GM19463 (cell line): ENCODE measurements around the gene NCKAP5.
A peak's percentile ranks its signal among the peaks of the same experiment; 100 is the strongest.

ENCODE experiments used
- ATAC-seq: cut with Tn5 transposase; IDR thresholded peaks from one replicate; pipeline ENCODE4 v1.9.1; 2021; ENCODE audit warnings: mild to moderate bottlenecking, moderate library complexity; ENCODE audit not compliant: unreplicated experiment

Gene NCKAP5

GRCh38 chr2:133433455-133434451 lies 134.5 kb downstream of the NCKAP5 start:
- no peak for ATAC-seq

DNA sequence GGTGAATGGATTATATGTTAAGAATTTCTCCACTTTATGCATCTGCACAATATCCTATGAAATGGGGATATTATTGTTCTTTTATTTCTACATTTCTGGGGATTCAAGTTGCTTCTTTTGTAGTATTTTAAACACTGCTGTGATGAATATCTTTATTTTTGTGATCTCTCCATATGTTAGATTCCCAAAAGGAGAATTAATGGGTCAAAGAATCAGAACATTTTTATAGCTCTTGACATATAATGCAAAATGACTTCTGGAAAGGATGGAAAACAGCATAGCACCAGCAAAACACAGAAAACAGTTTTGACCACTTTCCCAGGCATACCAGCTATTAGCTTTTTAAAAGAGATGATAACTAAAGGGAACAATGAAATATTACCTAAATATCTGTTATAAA lies 135.5 kb downstream of the NCKAP5 start:
- no peak for ATAC-seq

DNA sequence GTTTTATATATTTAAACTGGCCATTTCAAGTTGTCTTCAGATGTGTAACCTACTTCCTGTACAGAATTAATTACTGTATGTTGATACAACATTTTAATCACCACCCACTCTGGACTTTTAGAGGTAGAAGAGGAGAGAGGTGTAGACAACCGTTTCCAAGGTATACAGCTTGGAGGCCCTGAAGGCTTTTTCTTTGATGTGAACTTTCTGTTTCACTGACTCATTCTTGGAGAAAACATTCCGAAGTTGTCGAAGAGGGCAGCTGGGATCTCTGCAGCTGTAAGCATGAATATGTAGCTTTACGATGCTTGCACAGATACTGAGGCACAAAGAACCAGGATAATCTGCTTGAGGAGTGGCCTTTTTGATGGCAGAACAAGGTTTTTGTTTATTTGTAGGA lies 137.0 kb downstream of the NCKAP5 start:
- no peak for ATAC-seq

- no peak for ATAC-seq
These were observed 141.5 kb downstream of the NCKAP5 start for GRCh38 chr2:133426791-133427190.

DNA sequence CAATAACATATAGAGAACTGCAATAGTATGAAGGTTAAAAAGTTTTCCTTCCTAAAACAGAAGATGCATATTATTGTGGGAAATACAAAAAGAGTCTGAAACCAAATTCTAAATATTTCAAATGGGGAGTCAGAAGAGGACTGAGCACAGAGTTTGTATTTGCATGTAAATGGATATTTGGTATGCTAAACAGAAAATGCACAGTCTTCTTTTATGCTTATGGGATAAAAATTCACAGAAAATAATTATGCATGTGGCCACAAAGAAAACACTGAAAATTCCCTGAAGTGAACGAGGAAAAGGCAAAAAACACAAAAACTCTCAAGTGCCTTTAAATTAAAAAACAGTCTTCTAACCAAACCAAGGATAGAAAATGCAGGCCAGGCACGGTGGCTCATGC lies 142.7 kb downstream of the NCKAP5 start:
- ATAC-seq = no peak

DNA sequence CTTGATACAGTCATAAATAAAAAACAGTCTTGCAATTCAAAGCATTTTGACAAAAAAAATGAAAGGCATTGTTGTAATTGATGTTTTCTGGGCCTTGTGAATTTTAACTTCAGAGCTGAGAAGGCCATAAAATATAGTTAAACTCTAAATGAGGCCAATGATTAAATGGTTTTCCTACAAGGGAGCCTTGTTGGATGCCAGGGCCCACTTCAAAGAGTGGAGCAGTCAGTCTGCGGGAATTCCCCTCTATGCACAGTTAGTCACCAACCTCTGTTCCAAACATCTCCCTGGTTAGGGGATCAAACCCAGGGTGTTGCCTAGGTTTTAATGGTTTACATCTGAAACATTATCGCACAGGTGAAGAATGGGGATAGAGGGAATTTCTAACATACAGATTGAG lies 143.4 kb downstream of the NCKAP5 start:
- ATAC-seq = no peak

DNA sequence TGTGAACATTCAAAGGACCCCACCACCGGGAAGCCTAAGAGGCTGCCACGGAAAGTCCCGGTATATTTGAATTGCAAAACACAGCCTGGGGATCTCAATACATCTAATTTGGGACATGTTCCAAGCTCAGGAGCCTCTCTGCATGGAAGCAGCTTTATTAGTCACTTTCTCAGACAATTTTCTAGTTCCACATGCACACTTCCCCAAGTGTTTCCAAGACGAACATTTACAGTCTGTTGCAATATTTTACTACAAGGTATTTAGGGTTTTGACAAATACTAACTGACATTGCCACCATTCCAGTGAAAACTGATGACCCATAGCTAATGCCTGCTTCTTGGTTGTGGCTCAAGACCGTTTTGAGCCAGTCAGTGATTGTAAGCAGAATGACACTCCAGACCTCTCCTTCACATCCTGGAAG lies 145.3 kb downstream of the NCKAP5 start:
- ATAC-seq = no peak

DNA sequence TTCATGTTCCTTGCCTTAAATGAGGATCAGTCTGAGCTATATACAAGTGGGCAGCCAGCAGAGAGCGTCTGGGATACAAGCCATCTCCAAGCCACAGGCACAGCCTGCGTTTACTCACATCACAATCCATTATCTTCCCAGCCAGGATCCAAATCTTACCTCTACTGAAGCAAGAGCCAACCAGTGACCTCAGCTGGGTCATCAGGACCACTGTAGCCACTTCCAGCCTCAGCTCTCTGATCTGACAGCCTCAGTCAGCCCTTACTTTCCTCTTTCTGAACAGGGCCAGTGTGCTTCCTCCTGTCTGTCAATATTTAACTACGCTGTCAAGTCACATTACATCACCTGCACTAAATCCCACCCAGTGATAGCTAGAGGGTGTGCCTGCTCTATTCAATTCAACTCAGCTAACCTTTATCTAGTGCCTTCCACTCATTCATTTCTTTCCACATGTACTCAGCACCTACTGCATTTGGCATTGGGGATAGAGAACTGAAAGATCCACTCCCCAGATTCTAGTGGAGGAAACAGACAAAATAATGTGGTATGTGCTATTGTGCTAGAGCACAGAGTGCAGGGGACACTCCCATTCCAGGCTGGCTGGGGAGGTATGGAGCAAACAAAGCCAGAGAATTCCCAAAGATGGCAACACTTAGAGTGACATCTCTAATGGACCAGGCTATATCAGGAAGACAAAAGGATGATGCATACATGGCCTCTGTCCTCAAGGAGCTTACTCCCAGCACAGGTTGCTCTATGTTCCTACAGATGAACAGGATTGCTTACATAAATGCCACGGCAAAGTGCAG lies 146.5 kb downstream of the NCKAP5 start:
- peak; percentile 91 for ATAC-seq

GRCh38 chr2:133420788-133421187 lies 147.5 kb downstream of the NCKAP5 start:
- ATAC-seq = no peak

DNA sequence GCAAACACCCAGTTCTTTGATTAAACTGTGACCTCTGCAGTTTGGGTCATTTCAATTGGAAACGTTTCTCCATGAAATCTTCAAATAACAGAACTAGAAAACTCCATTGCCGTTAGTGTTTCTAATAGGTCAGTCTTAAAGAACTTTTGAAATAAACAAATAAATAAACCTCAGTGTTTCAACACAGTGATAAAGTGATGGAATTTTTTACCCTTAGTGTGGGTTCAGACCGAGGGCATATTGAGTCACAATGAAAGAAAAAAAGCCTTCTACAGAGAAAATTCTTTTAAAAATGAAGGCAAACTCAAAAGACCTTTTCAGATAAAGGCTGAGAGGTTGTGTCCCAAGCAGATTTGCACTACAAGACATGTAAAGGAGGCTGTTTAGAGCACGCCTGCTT lies 149.6 kb downstream of the NCKAP5 start:
- no peak for ATAC-seq

DNA sequence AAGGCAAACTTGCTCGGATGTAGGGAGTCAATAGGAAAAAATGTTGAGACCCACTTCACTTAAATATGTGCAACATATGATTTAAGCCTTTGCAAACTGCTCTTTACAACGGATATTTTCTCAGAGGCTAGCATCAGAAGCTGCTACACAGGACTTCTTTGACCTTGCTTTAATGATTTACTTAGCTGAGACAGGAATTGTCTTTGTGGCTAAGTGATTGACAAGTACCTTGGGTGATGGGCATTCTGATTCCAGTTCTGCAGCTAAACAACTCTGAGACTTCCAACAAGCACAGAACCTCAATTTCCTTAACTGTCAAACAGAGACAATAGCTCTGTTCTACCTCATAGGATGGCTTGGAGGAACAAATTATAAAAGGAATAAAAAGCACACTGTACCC lies 150.2 kb downstream of the NCKAP5 start:
- peak; percentile 31 for ATAC-seq

GRCh38 chr2:133417415-133417814 lies 150.8 kb downstream of the NCKAP5 start:
- ATAC-seq = no peak

DNA sequence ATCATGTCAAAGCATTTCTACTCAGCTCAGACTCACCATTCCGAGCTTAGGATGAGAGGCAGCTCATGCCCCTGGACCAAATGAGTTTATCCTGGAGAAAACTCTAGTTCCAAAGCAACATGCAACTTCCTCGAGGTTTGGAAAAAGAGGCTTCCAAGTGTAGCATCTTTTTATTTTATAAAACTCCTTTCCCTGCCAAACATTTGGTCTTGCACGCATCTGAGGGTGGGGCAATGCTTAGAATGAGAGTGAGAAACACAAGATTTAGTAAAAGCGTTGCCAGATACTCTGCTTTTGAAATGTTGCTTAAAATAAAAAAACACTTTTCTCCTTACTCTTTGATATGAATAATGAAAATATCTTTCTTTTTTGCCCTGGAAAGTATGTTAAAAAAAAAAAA lies 151.5 kb downstream of the NCKAP5 start:
- ATAC-seq = no peak

DNA sequence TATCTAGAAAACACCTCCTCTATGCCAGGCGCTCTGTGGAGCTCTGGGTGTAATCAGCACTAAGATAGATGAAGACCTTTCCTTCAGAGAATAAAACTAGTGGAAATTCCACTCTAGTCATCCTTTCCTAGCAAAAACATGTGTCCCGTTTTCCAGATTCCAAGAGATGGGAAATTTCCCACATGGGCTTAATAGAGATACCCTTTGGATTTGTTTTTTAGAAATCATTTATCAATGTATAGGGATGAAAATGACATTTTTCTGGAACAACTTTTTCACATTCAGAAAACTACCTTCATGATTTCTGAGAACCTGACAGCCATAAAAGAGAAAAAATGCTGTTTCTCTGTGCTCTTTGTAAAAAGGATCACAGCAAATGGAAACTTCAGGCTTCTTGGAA lies 152.1 kb downstream of the NCKAP5 start:
- no peak for ATAC-seq

- no peak for ATAC-seq
These were observed 152.9 kb downstream of the NCKAP5 start for GRCh38 chr2:133415210-133415876.

DNA sequence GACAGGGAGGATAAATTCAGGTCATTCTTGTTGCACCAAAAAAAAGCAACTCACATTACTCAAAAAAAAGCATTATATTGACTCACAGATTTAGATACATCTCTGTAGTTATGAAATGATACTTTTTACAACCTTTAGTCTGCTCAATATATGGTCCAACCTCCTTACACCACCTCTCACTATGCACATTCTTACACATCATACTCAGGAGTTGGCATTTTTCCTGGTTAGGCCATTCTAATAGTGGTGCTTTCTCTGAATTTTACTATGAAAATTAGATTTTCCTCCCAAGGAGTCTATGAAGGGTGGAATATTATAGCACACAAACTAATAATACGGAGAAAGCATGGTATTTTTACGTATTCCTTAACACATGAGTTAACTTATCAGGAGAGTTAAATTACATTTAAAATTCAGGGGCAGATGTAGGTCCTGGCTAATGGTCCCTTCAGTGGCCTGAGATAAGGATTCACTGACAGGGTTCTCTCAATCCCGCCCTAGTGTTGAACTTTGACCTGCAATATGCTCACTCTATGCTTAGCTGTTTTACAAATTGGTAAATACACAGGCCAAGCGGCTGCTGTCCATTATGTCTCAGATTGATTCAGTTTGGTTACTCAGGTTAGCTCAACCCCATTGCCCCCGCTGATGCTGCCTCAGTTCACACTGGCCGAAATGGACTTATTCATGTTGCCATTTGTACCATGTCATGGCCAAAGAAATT lies 153.6 kb downstream of the NCKAP5 start:
- no peak for ATAC-seq

DNA sequence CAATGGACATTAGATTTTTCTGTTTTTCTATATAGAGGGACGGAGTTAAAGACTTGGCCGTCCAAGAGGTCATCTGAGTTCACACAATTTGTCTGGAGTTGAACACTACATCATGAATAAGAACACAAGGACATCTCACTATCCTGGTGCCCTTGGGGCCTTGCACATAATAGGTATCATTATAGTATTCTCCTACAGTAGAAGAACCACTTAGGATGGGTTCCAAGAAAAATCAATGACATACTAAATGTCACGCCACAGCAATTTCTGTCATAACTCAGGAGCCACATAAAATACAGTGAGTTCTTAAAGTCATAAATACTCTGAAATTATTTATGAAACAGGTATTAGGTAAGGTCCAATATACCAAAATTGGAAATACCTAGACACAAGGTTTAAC lies 154.4 kb downstream of the NCKAP5 start:
- ATAC-seq = no peak

GRCh38 chr2:133412694-133413093 lies 155.6 kb downstream of the NCKAP5 start:
- no peak for ATAC-seq

GRCh38 chr2:133411857-133412256 lies 156.4 kb downstream of the NCKAP5 start:
- no peak for ATAC-seq

GRCh38 chr2:133411101-133411500 lies 157.2 kb downstream of the NCKAP5 start:
- no peak for ATAC-seq
